ENCODE measurements around the gene PPP2R2D.

Gene PPP2R2D

DNA sequence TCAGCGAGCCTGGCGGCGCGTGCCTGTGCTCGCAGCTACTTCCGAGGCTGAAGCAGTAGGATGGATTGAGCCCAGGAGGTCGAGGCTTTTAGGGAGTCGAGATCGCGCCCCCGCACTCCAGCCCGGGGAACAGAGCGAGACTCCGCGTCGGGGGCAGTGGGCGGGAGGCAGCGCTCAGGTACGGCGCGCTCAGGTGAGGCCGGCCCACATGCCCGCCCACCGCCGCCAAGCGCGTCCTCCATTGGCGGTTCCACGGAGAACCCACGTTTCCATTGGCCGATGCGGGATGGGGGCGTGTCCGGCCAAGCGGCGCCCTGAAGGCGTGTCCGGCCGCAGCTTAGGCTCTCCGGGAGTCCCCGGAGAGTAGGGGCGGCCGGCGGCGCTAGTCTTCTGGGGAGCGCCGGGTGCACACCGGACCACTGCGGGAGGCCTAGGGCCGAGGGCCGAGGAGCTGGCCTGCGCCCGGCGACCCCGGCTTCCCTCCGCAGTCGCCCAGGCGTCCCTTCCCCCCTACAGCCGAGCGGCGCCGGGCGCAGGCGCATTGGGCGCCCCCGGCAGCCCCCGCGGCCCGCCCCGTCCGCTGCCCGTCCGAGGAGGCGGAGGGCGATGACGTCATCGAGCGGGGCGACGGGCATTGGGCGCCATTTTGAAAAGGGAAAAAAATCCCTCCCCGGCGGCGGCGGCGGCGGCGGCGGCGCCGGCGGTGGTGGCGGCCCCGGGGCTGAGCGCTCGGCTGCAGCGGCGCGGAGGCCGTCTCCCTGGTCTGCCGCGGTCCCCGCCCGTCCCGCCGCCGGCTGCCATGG is at the start of gene PPP2R2D:
PPP2R2D (plus strand) TSS at position 659 of the 803 bp plus-strand sequence; CDS start at position 800, 141 bp downstream.
- DNase-seq = peak; percentile 80

DNA sequence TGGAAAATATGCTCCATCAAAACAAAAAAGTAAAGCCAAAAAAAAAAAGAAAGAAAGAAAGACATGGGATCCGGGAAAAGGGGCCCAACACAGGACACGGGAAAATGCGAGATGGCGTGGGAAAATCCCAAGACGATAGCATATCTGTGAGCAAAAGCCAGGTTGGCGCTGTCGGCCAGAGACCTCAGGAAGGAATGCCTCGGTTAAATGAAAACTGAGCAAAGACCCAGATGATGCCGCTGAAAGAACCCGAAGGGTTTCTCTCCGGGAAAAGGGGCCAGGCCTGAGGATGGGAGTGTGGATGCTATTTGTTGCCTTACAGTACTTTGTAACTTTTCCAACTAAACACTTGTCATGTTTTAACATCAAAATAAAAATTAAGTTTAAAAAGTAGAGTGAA is 49.5 kb upstream of the PPP2R2D start:
- DNase-seq = no peak

DNA sequence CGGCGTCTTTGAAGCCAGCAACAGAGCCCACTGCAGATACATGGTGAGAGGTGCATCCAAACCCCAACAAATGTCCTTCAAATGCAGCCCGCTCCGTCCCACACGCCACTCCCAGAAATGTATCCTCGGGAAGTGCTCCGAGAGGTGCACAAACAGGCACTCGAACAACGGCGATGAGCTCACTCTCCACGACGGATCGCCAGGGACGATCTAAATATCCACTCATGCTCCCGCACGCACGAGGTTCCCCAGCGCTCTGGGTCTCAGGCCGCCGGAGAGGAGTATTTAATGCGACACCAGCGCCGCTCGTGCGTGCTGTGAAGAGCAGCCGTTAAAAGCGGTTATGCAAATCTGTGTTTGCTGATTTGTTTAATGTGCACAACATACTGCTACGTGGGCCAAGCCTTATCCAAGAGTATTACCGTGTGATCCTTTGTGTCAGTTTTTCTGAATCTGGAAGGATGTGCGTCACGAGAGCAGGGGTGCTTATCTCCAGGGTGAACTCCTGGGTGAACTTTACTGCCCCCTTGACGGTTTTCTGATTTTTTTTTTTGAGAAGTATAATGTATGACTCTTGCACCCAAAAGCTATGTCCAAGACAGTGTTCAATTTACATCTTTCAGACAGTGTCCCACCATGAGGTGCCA is 48.5 kb upstream of the PPP2R2D start:
- no peak for DNase-seq

DNA sequence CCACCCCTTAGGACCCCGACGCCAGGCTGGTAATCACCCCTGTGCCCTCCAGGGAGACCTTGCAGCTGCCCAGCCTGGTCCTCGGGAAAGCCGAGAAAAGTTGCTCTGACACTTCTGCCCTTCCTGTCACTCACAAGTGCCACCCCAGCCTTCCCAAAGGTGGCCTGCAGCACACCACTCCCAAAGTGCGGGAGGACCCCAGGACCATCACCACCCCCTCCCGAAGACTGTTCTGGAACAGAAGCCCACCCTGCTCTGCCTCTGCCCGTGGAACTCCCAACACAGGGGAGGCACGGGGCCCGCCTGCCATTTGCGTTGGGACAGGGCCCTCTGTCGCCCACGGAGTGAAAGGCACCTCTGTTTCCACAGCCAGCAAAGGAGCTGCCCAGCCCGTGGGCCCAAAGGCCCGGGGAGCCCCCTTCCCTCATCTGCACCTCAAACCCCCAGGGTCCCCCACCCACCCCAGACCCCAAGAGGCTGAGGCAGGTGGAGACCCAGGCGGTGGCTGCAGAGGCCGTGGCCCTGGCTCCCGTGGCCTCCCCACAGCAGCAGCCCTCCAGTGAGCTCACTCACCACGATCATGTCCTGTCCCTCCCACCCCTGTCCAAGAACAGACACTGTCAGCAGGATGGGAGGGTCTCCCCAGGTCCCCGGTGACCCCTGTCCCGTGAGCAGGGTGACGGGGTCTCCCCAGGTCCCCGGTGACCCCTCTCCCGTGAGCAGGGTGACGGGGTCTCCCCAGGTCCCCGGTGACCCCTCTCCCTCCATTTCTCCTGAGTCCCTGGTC is 47.8 kb upstream of the PPP2R2D start:
- no peak for DNase-seq

DNA sequence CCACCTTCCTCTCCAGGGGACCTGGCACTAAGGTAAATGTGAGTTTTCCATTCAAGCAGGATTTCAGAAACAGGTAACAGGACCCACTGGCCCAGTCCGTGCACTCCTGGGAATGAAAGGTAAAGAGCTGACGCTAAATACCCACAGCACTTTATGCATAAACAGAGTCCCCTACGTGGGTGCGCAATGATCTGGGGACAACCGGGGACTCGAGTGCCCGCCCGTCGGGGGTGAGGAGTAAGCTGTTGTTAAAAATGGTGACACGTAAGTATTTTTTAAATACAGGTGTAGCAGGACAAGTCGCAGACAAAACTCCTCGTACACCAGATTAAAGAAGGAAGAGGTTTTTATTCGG is 47.2 kb upstream of the PPP2R2D start:
- no peak for DNase-seq

DNA sequence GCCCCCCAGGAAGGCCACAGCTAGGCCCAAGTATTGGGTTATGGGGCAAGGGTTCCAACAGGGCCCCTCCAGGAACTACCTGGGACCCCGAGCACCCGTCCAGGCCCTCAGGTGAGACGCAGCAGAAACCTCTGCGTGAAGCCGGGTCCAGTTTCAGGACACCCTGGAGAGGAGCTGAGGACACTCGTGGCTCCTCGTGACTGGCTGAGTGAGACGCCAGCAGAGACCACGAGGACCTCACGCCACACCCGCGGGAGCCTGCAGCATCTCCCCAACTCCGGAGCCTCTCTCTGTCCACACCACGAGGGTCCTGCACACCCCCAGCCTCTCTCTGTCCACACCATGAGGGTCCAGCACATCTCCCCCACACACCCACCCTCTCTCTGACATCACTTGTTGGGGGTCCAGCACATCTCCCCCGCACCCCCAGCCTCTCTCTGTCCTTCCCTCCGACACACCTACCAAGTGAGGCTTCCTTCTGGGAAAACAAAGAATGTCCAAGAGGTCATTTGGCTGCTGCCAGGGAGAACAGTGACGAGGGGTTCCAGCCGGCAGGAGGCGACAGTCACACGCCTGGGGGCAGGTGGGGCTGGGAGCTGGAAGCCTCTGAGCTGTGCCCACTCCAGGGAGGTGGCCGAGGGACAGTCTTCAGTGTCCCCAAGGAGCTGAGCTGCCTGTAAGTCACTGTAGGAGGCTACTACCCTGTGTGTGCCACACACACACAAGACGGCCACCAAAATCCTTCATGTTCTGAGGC is 46.1 kb upstream of the PPP2R2D start:
- no peak for DNase-seq

DNA sequence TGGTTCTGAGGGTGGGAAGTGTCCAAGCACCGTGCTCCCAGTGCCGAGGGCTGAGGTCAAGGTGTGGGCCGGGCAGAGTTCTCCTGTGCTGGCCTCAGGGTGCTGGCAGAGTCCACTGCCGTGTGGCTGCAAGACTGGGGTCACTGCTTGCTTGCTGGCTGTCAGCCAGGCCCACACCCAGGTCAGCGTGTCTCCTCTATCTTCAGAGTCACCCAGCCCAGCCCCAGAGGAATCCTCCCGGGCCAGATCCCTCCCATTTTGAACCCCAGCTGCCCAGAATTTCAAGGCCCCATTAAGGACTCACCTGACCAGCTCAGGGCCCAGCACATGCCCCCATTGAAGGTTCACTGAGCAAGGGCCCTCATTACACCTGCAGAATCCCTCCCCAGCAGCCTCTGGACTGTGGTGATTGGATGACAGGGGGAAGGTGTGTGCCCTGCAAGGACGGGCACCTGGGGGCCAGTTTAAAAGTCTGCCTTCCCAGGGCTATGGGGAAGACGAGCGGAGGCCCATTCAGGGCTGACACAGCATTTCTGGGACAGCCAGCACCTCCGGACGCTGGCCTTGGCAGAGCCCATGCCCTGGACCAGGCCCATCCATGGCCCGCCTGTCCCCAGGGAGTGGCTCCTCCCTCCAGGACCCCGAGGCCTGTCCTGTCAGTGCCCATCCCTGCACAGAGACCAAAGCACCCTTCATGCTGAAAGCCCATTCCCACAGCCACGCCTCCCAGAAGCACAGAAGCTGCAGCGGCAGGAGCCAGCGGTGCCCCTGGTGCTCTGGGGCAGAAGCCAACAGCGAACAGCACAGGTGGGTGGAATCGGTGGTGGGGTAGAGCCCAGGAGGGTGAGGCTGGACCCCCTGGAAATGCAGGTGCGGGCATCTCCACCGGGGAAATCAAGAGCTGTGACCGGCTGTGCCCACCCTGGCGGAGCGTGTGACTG is 45.1 kb upstream of the PPP2R2D start:
- DNase-seq = no peak

DNA sequence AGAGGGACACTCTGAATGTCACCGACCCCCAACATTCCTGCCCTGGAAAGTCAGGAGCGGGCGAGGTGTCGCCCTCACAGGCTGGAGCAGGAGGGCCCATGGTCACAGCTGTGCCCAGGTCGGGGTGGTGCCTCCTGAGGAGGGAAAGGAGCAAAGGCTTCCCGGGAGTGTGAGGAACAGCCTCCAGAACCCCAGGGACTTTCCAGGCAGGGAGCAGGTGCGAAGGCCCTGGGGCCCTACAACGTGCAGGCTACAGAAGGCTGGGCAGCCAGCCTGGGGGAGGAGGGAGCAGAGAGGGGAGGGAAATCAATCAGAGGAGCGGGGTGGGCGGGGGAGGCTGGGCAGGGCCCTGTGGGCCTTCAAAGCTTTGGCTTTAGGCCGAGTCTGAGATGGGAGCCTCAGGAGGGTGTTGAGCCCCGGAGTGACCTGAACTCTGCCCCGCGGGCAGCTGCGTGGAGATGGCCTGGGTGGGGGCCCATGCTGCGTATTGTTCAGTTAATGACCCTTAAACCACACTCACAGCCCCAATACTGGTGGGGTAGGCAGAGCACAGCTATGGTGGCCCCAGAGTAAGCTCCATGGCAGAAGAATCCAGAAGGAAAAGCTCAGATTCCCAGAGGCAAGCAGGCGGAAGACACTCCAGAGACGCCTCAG is 44.2 kb upstream of the PPP2R2D start:
- DNase-seq = no peak

DNA sequence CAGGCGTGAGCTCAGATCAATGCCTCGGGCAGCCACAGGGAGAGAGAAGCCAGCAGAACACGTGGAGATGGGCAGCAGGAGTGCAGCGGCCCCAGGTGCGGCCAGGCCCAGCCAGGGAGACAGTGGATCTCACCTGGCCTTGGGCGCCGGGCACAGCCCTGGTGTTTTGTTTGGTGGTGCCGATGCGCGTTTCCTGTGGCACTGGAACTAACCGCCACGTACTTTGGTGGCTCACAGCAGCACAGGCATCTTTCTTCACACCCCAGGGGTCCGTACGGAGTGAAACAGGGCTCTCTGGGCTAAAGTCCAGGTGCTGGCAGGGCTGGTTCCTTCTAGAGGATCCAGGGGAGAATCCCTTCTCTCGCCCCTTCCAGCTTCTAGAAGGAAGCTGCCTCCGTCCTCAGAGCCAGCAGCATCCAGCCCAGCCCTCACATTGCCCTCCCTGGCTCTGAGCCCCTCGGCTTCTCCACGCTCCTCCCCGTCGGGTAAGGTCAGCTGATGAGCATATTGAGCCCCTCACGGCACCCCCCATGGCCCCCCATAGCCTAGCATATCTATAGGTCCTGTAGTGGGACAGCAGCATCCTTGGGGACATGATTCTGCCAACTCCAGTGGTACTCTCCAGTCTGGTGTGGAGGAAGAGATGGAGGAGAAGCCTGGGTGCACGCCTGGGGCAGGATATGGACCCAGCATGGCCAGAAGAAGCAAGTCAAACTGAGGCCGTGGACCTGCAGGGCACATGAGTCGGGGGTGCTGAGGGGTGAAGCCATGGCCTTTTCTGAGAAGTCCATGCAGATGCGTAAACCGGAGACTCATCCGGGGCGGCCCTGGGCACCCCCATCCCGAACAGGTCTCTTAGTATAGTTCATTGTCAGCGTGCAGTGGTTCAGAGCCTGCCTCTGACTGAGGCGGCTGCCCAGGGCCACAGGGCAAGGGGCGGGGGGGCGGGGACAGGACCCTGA is 43.4 kb upstream of the PPP2R2D start:
- no peak for DNase-seq

DNA sequence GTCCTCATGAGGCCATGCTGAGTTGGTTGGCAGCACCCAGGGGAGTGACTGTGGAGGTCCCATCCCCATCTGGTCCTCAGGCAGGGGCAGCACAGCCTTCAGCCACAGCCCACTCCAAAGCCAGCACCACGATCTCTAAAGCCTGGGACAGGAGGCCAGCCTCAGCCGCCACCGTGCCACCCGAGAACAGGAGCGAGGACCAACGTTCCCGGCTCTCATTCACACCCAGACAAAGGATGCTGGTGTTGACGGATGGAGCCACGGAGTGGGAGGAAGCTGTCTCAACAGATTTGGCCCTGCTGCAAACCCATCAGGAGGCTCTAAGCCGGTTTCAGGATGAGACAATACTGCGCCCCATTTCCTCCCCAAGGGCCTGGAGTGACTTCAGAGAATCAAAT is 42.7 kb upstream of the PPP2R2D start:
- DNase-seq = no peak

DNA sequence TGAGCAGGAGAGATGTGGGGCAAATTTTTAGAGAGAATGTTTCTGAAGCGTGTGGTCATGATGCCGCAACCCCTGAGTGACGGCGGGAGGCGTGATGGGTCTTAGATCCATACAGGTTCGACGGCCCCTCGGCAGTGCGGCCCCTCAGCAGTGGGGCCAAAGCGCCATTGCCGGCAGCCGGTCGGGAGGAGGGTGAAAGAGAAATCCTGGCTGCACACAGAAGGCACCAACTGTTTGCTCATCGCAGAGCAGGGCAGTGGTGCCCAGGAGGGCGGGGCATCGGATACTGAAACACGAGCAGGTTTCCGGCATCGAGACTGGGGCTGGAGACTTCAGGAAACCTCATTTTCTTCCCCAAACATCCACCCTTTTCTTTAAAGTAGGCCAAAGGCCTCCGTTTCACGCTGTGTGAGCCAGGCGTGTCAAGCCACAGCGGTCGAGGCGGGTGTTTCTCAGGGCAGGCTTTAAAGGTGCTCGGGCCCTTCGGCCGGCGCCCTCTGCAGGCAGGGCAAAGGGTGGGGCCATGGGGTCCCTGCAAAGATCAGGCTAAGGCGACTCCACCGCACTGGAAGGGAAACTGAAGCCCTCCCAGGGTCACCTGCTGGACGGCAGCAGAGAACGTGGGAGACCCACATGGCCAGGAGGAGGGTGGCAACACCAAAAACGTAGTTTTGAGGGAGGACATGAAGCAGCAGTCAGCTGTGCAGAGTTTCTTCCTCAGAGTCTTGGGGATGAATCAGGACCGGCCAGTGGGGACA is 42.0 kb upstream of the PPP2R2D start:
- DNase-seq = no peak

DNA sequence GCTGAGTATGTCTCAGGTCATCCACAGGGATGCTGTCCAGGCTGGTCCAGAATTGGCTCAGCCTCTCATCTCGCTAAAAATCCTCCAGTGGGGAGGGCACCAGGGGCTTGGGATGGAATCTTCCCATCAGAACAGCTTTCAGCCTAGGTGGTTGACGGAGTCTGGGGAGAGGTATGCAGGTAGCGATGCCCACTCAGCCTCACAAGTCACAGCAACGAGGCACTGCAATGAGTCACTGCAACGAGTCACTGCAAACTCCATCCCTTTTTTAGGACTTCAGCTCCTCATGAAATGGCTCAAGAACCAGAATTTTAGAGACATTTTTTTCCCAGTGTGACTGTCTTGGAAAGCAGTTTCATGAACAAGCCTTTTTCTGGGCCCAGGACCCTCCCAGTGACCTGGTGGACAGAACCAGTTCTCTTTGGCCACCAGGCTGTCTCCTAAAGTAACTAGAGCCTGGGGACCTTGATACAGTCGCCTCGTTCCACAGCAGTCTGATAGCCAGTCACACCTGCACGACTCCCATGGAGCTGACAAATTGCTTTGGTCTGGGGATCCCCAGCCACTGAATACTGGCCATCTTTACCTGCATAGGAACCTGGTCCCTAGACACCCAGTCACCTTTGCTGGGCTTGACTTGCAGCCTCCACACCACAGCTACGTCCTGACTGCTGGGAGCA is 41.3 kb upstream of the PPP2R2D start:
- DNase-seq = no peak

DNA sequence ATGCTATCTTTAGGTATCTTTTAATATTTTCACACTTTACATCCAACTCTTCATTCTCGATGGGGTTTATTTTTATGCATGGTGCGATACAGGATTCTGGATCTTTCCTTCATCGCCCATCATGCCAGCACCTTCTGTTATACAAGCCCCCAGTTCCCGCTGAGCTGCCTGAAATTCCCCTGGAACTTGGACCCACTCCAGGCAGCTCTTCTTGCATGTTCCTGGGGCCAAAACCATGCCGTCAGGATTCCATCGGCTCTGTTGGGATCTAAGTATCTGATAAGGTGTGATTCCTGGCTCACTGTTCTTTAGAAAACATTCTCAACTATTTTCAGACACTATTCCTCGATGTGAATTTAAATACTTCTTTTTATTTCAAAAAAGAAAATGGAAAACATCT is 40.5 kb upstream of the PPP2R2D start:
- DNase-seq = no peak

DNA sequence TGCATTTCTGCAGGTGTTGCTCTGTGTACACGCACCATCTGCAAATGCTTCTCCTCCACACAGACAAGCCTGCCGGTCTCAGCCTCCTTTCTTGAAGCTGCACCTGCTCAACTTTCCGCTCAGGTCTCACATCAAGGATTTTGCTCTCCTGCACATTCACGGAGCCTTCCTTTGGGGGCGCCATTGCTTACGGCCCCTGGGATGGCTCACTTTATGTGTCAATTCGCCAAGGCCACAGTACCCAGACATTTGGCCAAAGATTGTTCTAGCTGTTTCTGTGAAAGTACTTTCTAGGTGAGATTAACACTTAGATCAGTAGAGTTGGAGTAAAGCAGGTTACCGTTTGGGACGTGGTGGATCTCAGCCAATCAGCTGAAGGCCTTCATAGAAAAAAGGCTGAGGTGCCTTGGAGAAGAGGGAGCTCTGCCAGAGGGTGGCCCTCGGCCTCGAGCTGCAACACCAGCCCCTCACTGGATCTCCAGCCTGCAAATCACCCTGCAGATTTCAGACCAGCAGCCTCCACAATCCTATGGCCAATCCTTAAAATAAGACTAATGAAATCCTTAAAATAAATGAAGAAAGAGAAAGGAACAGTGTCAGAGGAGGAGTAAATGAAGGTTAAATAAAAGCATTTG is 39.9 kb upstream of the PPP2R2D start:
- DNase-seq = no peak

DNA sequence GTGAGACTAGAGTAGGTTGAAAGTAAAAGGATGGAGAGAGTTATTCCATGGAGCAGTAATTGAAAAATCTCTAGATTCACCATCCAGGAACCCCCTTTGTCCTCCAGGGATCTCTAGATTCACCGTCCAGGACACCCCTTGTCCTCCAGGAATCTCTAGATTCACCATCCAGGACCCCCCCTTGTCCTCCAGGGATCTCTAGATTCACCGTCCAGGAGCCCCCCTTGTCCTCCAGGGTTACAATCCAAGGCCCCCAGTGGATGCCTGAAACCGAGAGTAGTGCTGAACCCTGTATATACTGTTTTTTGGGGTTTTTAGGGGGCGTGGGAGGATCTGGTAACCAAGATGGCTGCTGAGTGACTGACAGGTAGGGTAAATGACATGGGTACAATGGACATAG is 38.3 kb upstream of the PPP2R2D start:
- no peak for DNase-seq

DNA sequence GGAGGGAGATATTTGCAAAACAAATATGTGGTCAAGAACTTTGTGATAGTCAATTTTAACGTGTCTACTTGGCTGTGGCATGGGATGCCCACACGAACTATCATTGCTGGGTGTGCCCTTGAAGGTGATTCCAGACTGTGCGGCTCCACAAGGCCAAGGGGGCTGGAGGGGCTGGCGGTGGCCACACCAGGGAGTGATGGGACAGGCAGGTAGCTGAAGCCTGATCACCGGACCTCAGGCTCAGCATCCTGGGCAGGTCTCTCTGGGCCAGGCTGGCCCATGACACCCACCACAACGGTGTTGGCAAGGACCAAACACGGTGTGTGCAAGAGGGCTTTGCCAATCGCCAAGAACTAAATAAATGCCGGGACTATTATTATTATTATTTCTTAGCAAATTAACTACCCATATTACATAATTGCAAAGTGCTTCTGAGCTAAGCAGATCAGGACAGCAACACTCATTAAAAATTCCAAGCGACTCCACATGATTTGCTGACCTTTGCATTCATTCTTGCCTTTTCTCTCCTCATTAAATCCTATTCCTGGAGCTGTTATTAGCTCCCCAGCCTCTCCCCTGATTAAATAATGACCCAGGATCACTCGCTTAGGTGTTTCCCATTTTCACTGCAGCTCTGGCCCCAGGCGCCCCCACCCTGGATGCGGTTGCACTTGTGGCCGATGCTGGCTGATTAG is 35.4 kb upstream of the PPP2R2D start:
- DNase-seq = no peak

DNA sequence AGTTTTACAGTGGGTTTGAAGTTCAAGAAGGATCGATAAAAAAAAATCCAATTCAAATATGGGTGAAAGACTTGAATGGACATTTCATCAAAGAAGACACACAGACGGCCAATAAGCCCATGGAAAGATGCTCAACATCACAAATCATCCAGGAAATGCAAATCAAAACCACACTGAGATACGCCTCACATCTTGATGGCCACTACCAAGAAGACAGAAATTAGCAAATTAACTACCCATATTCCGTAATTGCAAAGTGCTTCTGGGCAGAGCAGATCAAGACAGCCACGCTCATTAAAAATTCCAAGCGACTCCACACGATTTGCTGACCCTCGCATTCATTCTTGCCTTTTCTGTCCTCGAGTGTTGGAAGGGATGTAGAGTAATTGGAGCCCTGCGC is 34.1 kb upstream of the PPP2R2D start:
- no peak for DNase-seq

DNA sequence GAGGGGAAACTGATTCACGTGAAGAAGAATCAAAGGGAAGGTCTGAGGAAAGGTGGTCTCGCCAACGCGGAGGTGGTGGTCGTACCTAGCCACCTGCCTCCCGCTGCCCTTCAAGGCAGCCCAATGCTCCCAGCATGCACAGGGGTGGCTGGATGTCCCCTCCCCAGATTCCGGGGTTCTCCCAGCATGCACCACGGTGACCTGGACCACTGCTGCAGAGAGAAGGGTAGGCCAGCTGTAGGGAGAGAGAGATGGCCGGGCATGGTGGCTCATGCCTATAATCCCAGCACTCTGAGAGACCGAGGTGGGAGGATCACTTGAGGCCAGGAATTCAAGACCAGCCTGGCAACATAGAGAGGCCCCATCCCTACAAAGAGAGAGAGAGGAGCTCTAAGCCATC is 32.4 kb upstream of the PPP2R2D start:
- DNase-seq = no peak

Data from NCI-H774 (cell line).